GM23338 (cell line): ENCODE measurements around the gene COMMD10. TPM values are rescaled to one million over a fixed set of nuclear protein-coding genes. Genes with fewer than 3 reads are reported as not detected.

Experiments used
- ATAC-seq: fragments of 200-7000 bp; cut with Tn5 transposase; 3 replicates; pipeline ENCODE4 v1.9.1; 2020
- DNase-seq: peaks from one replicate; pipeline ENCODE4 v3.0.0-alpha.2; 2015; ENCODE audit warnings: low spot score
- H2AFZ ChIP-seq: fragments of 200-600 bp; sonication (generic); 2 replicates; pipeline ENCODE4 v1.8.0; 2016; ENCODE audit warnings: antibody characterized with exemption, mild to moderate bottlenecking, moderate library complexity
- H3F3A ChIP-seq: fragments of 200-600 bp; sonication (generic); replicated peaks from 2 replicates; pipeline ENCODE4 v1.8.0; 2017; ENCODE audit warnings: antibody characterized with exemption, mixed run types, low read depth
- H3K27ac ChIP-seq: fragments of 200-600 bp; sonication (generic); 2 replicates; pipeline ENCODE4 v1.6.1; 2016; ENCODE audit warnings: low read depth
- H3K27me3 ChIP-seq: fragments of 200-600 bp; sonication (generic); 2 replicates; pipeline ENCODE4 v1.8.0; 2016; ENCODE audit warnings: mild to moderate bottlenecking, mixed run types, moderate library complexity; ENCODE audit not compliant: insufficient read depth
- H3K36me3 ChIP-seq: fragments of 200-600 bp; sonication (generic); 2 replicates; pipeline ENCODE4 v1.8.0; 2016; ENCODE audit warnings: mild to moderate bottlenecking; ENCODE audit not compliant: insufficient read depth
- H3K4me1 ChIP-seq: fragments of 200-600 bp; sonication (generic); 2 replicates; pipeline ENCODE4 v1.8.0; 2016; ENCODE audit warnings: mild to moderate bottlenecking, moderate library complexity; ENCODE audit not compliant: insufficient read depth
- H3K4me2 ChIP-seq: fragments of 200-600 bp; sonication (generic); 2 replicates; pipeline ENCODE4 v1.7.1; 2017; ENCODE audit warnings: mixed run types
- H3K4me3 ChIP-seq: fragments of 200-600 bp; sonication (generic); 2 replicates; pipeline ENCODE4 v1.6.1; 2016; ENCODE audit warnings: mixed run types
- H3K79me2 ChIP-seq: fragments of 200-600 bp; sonication (generic); replicated peaks from 2 replicates; pipeline ENCODE4 v1.8.0; 2017; ENCODE audit warnings: mild to moderate bottlenecking; ENCODE audit not compliant: insufficient read depth
- H3K9me2 ChIP-seq: fragments of 200-600 bp; sonication (generic); 2 replicates; pipeline ENCODE4 v1.8.0; 2017; ENCODE audit not compliant: insufficient read depth
- H4K20me1 ChIP-seq: fragments of 200-600 bp; sonication (generic); replicated peaks from 2 replicates; pipeline ENCODE4 v1.8.0; 2017; ENCODE audit warnings: mild to moderate bottlenecking; ENCODE audit not compliant: insufficient read depth
- H3K27ac Mint-ChIP-seq: 2 replicates; pipeline ENCODE4 v1.8.0; 2020; ENCODE audit warnings: inconsistent platforms, mild to moderate bottlenecking, moderate library complexity, mixed read lengths
- H3K27me3 Mint-ChIP-seq: 3 replicates; pipeline ENCODE4 v1.8.0; 2022; ENCODE audit warnings: low read depth, mild to moderate bottlenecking, moderate library complexity, mixed read lengths, inconsistent platforms; ENCODE audit not compliant: insufficient read depth, poor library complexity
- H3K36me3 Mint-ChIP-seq: 3 replicates; pipeline ENCODE4 v1.8.0; 2021; ENCODE audit warnings: low read depth, mild to moderate bottlenecking, inconsistent platforms, moderate library complexity, mixed read lengths
- H3K4me1 Mint-ChIP-seq: 3 replicates; pipeline ENCODE4 v1.8.0; 2020; ENCODE audit warnings: mild to moderate bottlenecking, inconsistent platforms, mixed read lengths
- H3K4me3 Mint-ChIP-seq: 3 replicates; pipeline ENCODE4 v1.8.0; 2021; ENCODE audit warnings: moderate library complexity, mild to moderate bottlenecking, inconsistent platforms, mixed read lengths
- H3K9me3 Mint-ChIP-seq: 3 replicates; pipeline ENCODE4 v1.8.0; 2020; ENCODE audit warnings: moderate library complexity, mild to moderate bottlenecking, inconsistent platforms, mixed read lengths
- CREB1 ChIP-seq: fragments of 250-450 bp; sonication (Bioruptor Pico); IDR thresholded peaks from 2 replicates; pipeline ENCODE4 v1.5.0; 2020; ENCODE audit warnings: low read depth, mild to moderate bottlenecking, moderate library complexity
- ETS1 ChIP-seq: IDR thresholded peaks from 2 replicates; pipeline ENCODE4 v1.6.1; 2016; ENCODE audit warnings: antibody characterized with exemption
- EZH2 ChIP-seq: fragments of 200-600 bp; sonication (generic); IDR thresholded peaks from one replicate; pipeline ENCODE4 v1.8.0; 2017; ENCODE audit warnings: antibody characterized with exemption, mild to moderate bottlenecking, low read depth; ENCODE audit not compliant: unreplicated experiment
- EZH2phosphoT487 ChIP-seq: fragments of 200-600 bp; sonication (generic); IDR thresholded peaks from one replicate; pipeline ENCODE4 v1.8.1; 2018; ENCODE audit warnings: antibody characterized with exemption; ENCODE audit not compliant: unreplicated experiment
- JUNB ChIP-seq: IDR thresholded peaks from one replicate; pipeline ENCODE4 v1.6.1; 2016; ENCODE audit warnings: antibody characterized with exemption; ENCODE audit not compliant: unreplicated experiment
- NANOG ChIP-seq: IDR thresholded peaks from 2 replicates; pipeline ENCODE4 v1.6.1; 2016; ENCODE audit warnings: antibody characterized with exemption, borderline replicate concordance
- POLR2AphosphoS5 ChIP-seq: IDR thresholded peaks from 2 replicates; pipeline ENCODE4 v1.6.1; 2016; ENCODE audit warnings: antibody characterized with exemption, low read depth
- REST ChIP-seq: IDR thresholded peaks from one replicate; pipeline ENCODE4 v1.6.1; 2018; ENCODE audit warnings: antibody characterized with exemption; ENCODE audit not compliant: unreplicated experiment
- STAT1 ChIP-seq: IDR thresholded peaks from one replicate; pipeline ENCODE4 v1.6.1; 2016; ENCODE audit warnings: antibody characterized with exemption; ENCODE audit not compliant: unreplicated experiment
- ZNF114 ChIP-seq: fragments of 250-450 bp; sonication (Bioruptor Pico); IDR thresholded peaks from 2 replicates; pipeline ENCODE4 v1.5.0; 2020; ENCODE audit warnings: mild to moderate bottlenecking, moderate library complexity
- ZNF331 ChIP-seq: fragments of 250-450 bp; sonication (Bioruptor Pico); IDR thresholded peaks from 2 replicates; pipeline ENCODE4 v1.5.0; 2020; ENCODE audit warnings: low read depth, mild to moderate bottlenecking, moderate library complexity
- ZNF462 ChIP-seq: fragments of 250-450 bp; sonication (Bioruptor Pico); IDR thresholded peaks from 2 replicates; pipeline ENCODE4 v1.5.0; 2020; ENCODE audit warnings: mild to moderate bottlenecking, moderate library complexity
- polyA plus RNA-seq: library from polyadenylated mRNA; unstranded; fragments of >200 nt; fragmentation: Nextera tagmentation; extraction: Ambion mirVana; gene quantifications from 2 replicates; pipeline ENCODE4 v1.2.1, GENCODE V29; 2016
- total RNA-seq: library from RNA; depleted of rRNA; stranded (reverse); fragments of >200 nt; shearing (Covaris generic); gene quantifications from 2 replicates; pipeline ENCODE4 v1.2.3, GENCODE V29; 2014
- TF ChIP-seq, protein P1 (sequence below), 2 experiments: fragments of 200-600 bp in 1 of 2; sonication (generic) in 1 of 2; conservative IDR thresholded peaks; 2 replicates each; pipeline versions ENCODE4 v1.5.1 to v1.6.1; 2016 to 2017; ENCODE audit warnings: antibody characterized with exemption in 2 of 2, low read depth in 2 of 2, mild to moderate bottlenecking in 2 of 2, moderate library complexity in 1 of 2

Gene COMMD10
- total and polyA plus RNA-seq, 2 experiments from 2014 or later = 58.5 to 84.0 TPM

GRCh38 chr5:116098998-116099397 lies 14.2 kb downstream of the COMMD10 start:
- Histone ChIP-seq H3K9me2 (no peaks in the 10 kb centered on the region), H4K20me1 (no peaks in the 10 kb centered on the region), H3K4me3 (no peak overlapping the region), H3K79me2 (peaks cover 18% of the 10 kb centered on the region), H3K27me3 (no peaks in the 10 kb centered on the region), H2AFZ (no peak overlapping the region), H3K27ac (no peak overlapping the region), H3F3A (no peaks in the 10 kb centered on the region), H3K36me3 (peaks cover 8% of the 10 kb centered on the region; the same call in 1 of the 2 replicates), H3K4me1 (no peaks in the 10 kb centered on the region), H3K4me2 (no peak overlapping the region)
- Mint-ChIP-seq H3K27ac (no peak overlapping the region), H3K4me3 (no peak overlapping the region), H3K4me1 (peaks cover 3% of the 10 kb centered on the region; the same call in 1 of the 3 replicates), H3K36me3 (peaks cover 52% of the 10 kb centered on the region; the same call in 2 of the 3 replicates), H3K27me3 (no peaks in the 10 kb centered on the region), H3K9me3 (no peaks in the 10 kb centered on the region)
- DNase-seq (no peak), ATAC-seq (no peak)
- TF ChIP-seq ETS1 = no peak
- no peak for TF ChIP-seq STAT1
- TF ChIP-seq NANOG = no peak
- no peak for TF ChIP-seq POLR2AphosphoS5
- TF ChIP-seq, protein P1, sequence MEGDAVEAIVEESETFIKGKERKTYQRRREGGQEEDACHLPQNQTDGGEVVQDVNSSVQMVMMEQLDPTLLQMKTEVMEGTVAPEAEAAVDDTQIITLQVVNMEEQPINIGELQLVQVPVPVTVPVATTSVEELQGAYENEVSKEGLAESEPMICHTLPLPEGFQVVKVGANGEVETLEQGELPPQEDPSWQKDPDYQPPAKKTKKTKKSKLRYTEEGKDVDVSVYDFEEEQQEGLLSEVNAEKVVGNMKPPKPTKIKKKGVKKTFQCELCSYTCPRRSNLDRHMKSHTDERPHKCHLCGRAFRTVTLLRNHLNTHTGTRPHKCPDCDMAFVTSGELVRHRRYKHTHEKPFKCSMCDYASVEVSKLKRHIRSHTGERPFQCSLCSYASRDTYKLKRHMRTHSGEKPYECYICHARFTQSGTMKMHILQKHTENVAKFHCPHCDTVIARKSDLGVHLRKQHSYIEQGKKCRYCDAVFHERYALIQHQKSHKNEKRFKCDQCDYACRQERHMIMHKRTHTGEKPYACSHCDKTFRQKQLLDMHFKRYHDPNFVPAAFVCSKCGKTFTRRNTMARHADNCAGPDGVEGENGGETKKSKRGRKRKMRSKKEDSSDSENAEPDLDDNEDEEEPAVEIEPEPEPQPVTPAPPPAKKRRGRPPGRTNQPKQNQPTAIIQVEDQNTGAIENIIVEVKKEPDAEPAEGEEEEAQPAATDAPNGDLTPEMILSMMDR (conservative IDR thresholded peaks at IDR 0.05; ENCODE audit: low read depth in 2 of 2) = no peak
- no peak for TF ChIP-seq ZNF331 (CRISPR knock-in tag)
- no peak for TF ChIP-seq JUNB
- no peak for TF ChIP-seq ZNF114 (CRISPR knock-in tag)
- TF ChIP-seq EZH2 = no peak
- TF ChIP-seq ZNF462 (CRISPR knock-in tag) = no peak
- no peak for TF ChIP-seq REST
- no peak for TF ChIP-seq EZH2phosphoT487
- no peak for TF ChIP-seq CREB1 (CRISPR knock-in tag)
